ENCODE data around the gene DNAH2. TPM values are rescaled to one million over a fixed set of nuclear protein-coding genes. Genes with fewer than 3 reads are reported as not detected.

Gene DNAH2
- total and polyA plus RNA-seq, 2 experiments from 2014 or later = 0.77 to 2.1 TPM

DNA sequence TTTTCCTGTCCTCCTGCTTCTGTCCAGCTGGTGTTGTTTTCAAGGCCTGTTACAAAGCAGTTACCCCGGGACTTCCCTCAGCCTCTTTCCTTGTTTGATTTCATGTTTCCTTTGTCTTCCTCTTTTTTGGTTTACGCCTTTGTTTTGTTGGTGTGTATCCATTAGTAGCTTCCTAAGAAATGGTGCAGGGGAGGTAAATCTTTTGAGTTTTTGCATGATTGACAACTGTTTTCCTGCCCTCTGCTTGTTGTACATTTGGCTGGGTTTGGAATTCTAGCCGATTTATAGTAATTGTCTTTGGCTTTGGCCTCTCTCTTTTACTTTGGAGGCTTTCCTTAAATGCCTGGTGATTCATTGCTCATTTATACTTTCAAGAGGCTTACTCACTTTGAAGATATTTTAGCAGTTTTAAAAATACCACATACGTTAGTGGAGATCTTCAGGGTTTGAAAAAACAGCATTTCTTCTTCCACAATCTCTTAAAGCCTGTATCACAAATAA is 32.8 kb downstream of the DNAH2 start:
- peaks cover 23% of the 10 kb centered on the region for H3K4me1 ChIP-seq (ENCODE audit: insufficient read depth)
- no peaks in the 10 kb centered on the region for H3K27me3 ChIP-seq
- DNase-seq (ENCODE audit: low spot score) = no peak
- H3K36me3 ChIP-seq (replicated peaks; ENCODE audit: insufficient read depth, low read depth) = no peaks in the 10 kb centered on the region
- no peak overlapping the region for H3K4me2 ChIP-seq
- 67% methylated on average over 4 of the region's 4 CpGs for WGBS (ENCODE audit: low lambda C conversion rate, missing lambda C conversion rate)
- TF ChIP-seq EZH2 (IDR thresholded peaks at IDR 0.05; ENCODE audit: borderline replicate concordance) (no peak), EZH2phosphoT487 (IDR thresholded peaks at IDR 0.05; ENCODE audit: low read depth, severe bottlenecking, unreplicated experiment) (no peak)
- TF ChIP-seq, protein P1, sequence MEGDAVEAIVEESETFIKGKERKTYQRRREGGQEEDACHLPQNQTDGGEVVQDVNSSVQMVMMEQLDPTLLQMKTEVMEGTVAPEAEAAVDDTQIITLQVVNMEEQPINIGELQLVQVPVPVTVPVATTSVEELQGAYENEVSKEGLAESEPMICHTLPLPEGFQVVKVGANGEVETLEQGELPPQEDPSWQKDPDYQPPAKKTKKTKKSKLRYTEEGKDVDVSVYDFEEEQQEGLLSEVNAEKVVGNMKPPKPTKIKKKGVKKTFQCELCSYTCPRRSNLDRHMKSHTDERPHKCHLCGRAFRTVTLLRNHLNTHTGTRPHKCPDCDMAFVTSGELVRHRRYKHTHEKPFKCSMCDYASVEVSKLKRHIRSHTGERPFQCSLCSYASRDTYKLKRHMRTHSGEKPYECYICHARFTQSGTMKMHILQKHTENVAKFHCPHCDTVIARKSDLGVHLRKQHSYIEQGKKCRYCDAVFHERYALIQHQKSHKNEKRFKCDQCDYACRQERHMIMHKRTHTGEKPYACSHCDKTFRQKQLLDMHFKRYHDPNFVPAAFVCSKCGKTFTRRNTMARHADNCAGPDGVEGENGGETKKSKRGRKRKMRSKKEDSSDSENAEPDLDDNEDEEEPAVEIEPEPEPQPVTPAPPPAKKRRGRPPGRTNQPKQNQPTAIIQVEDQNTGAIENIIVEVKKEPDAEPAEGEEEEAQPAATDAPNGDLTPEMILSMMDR (IDR thresholded peaks at IDR 0.05; ENCODE audit: poor library complexity) = no peak
- H4K20me1 ChIP-seq (ENCODE audit: insufficient read depth, poor library complexity, severe bottlenecking) = no peaks in the 10 kb centered on the region
- no peaks in the 10 kb centered on the region for H3K9me3 ChIP-seq (ENCODE audit: low read depth)
- H2AFZ ChIP-seq = no peak overlapping the region
- H3K4me3 ChIP-seq = no peak overlapping the region
- H3K27ac ChIP-seq = no peak overlapping the region
- no peaks in the 10 kb centered on the region for H3K9me2 ChIP-seq (replicated peaks; ENCODE audit: insufficient read depth)
- H3K79me2 ChIP-seq = no peaks in the 10 kb centered on the region

DNA sequence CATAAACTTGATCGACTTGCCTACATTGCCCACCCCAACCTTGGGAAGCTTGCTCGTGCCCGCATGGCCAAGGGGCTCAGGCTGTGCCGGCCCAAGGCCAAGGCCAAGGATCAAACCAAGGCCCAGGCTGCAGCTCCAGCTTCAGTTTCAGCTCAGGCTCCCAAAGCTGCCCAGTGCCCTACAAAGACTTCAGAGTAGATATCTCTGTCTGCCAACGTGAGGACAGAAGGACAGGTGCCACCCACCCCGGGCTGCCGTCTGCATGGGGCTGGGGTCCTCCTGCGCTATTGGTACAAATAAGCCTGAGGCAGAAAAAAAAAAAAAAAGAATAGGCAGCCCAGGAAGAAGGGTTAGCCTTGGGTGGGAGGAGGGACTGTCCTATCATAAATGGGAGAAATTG is 37.1 kb downstream of the DNAH2 start:
- Histone ChIP-seq H3K79me2 (no peaks in the 10 kb centered on the region), H3K27ac (no peak overlapping the region), H3K36me3 (replicated peaks; ENCODE audit: insufficient read depth, low read depth) (no peaks in the 10 kb centered on the region), H3K4me2 (no peak overlapping the region), H3K9me2 (replicated peaks; ENCODE audit: insufficient read depth) (no peaks in the 10 kb centered on the region), H3K27me3 (no peaks in the 10 kb centered on the region), H2AFZ (no peak overlapping the region), H3K4me3 (no peak overlapping the region), H3K4me1 (ENCODE audit: insufficient read depth) (no peaks in the 10 kb centered on the region), H4K20me1 (ENCODE audit: insufficient read depth, poor library complexity, severe bottlenecking) (no peaks in the 10 kb centered on the region), H3K9me3 (ENCODE audit: low read depth) (no peaks in the 10 kb centered on the region)
- DNase-seq (ENCODE audit: low spot score) = no peak
- 86% methylated on average over 8 of the region's 8 CpGs for WGBS (ENCODE audit: low lambda C conversion rate, missing lambda C conversion rate)
- TF ChIP-seq EZH2phosphoT487 (IDR thresholded peaks at IDR 0.05; ENCODE audit: low read depth, severe bottlenecking, unreplicated experiment) (no peak), EZH2 (IDR thresholded peaks at IDR 0.05; ENCODE audit: borderline replicate concordance) (no peak)
- TF ChIP-seq, protein P1 (IDR thresholded peaks at IDR 0.05; ENCODE audit: poor library complexity) = no peak

DNA sequence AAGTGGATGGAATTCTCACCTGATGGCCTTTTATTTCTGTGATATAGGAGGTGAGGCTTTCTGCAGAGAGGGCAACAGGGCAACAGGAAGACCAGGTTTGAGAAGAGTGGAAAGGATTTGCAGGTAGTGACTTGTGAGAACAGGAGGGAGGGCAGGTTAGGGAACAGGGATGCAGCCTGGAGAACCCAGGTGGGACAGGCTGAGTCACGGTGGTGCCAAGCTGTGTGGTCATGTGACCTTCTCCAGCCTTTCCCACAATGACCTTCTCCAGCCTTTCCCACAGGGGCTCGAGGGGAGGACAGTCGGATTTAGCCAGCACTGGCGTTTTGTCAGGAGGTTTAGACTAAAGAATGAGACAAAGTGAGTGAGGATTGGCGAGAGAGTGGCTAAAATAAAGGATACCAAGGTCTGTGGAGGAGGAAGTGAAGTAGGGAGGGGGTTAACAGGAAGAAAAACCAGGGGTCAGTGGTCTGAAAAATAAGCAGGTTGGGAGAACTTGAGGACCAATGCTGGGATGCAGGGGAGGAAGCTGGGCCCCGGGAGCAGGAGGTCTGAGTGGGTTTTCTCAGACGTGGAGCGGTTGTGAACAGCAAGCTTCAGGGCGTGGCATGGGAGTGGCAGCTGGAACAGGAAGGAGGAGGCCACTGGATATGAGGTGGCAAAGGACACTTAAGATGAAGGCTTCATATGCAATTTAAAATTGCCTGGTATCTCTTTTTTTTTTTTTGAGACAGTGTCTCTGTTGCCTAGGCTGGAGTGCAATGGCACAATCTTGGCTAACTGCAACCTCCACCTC is 37.7 kb downstream of the DNAH2 start:
- no peaks in the 10 kb centered on the region for H4K20me1 ChIP-seq (ENCODE audit: insufficient read depth, poor library complexity, severe bottlenecking)
- no peak overlapping the region for H3K27ac ChIP-seq
- H2AFZ ChIP-seq = no peak overlapping the region
- WGBS (ENCODE audit: low lambda C conversion rate, missing lambda C conversion rate) = 66% methylated on average over 9 of the region's 9 CpGs
- H3K4me3 ChIP-seq = no peak overlapping the region
- H3K27me3 ChIP-seq = no peaks in the 10 kb centered on the region
- H3K79me2 ChIP-seq = no peaks in the 10 kb centered on the region
- H3K4me1 ChIP-seq (ENCODE audit: insufficient read depth) = no peaks in the 10 kb centered on the region
- H3K9me2 ChIP-seq (replicated peaks; ENCODE audit: insufficient read depth) = no peaks in the 10 kb centered on the region
- no peaks in the 10 kb centered on the region for H3K9me3 ChIP-seq (ENCODE audit: low read depth)
- no peak overlapping the region for H3K4me2 ChIP-seq
- DNase-seq (ENCODE audit: low spot score) = no peak
- TF ChIP-seq EZH2phosphoT487 (IDR thresholded peaks at IDR 0.05; ENCODE audit: low read depth, severe bottlenecking, unreplicated experiment) (no peak), EZH2 (IDR thresholded peaks at IDR 0.05; ENCODE audit: borderline replicate concordance) (no peak)
- no peaks in the 10 kb centered on the region for H3K36me3 ChIP-seq (replicated peaks; ENCODE audit: insufficient read depth, low read depth)

DNA sequence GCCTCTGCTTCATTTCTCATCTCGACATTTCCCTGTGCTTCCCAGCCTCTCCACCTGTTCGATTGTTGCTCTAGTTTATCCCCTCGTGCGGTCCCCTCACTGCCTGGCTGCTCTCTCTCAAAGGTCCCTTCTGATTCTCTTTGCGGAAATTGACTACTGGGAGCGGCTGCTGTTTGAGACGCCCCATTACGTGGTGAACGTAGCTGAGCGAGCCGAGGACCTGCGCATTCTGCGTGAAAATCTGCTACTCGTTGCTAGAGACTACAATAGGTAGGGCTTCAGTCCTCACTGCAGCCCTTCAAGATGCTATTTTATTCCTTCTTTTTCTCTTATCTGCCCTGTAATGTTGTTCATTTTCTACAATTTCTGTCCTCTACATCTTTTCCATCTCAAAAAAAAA is 39.4 kb downstream of the DNAH2 start:
- WGBS (ENCODE audit: low lambda C conversion rate, missing lambda C conversion rate) = 89% methylated on average over 14 of the region's 14 CpGs
- Histone ChIP-seq H3K4me1 (ENCODE audit: insufficient read depth) (no peaks in the 10 kb centered on the region), H3K4me2 (no peak overlapping the region), H3K36me3 (replicated peaks; ENCODE audit: insufficient read depth, low read depth) (no peaks in the 10 kb centered on the region), H3K9me2 (replicated peaks; ENCODE audit: insufficient read depth) (no peaks in the 10 kb centered on the region), H3K27ac (no peak overlapping the region), H3K4me3 (no peak overlapping the region), H3K79me2 (no peaks in the 10 kb centered on the region), H3K27me3 (no peaks in the 10 kb centered on the region), H3K9me3 (ENCODE audit: low read depth) (no peaks in the 10 kb centered on the region), H2AFZ (no peak overlapping the region), H4K20me1 (ENCODE audit: insufficient read depth, poor library complexity, severe bottlenecking) (no peaks in the 10 kb centered on the region)
- DNase-seq (ENCODE audit: low spot score) = no peak
- TF ChIP-seq, protein P1 (IDR thresholded peaks at IDR 0.05; ENCODE audit: poor library complexity) = no peak
- TF ChIP-seq EZH2 (IDR thresholded peaks at IDR 0.05; ENCODE audit: borderline replicate concordance) = no peak
- no peak for TF ChIP-seq EZH2phosphoT487 (IDR thresholded peaks at IDR 0.05; ENCODE audit: low read depth, severe bottlenecking, unreplicated experiment)

All from hepatocyte (in vitro differentiated cells).